ENCODE measurements around the gene THY1. TPM values are rescaled to one million over a fixed set of nuclear protein-coding genes. Genes with fewer than 3 reads are reported as not detected.

The THY1 gene
- total RNA-seq, 1 experiment from 2014 or later = 1.1 TPM

GRCh38 chr11:119433358-119433725, 10.4 kb upstream of the THY1 start:
- Histone ChIP-seq H3K4me2 (ENCODE audit: low read length) (peak overlapping the region; percentile 46), H3K36me3 (ENCODE audit: control insufficient read depth in 1 of 2, insufficient read depth in 2 of 2, low read length in 2 of 2) (no peaks in the 10 kb centered on the region), H3K4me3 (replicated peaks in 1 of 2; ENCODE audit: low read depth in 1 of 2, low read length in 2 of 2) (no peak overlapping the region), H4K20me1 (ENCODE audit: insufficient read depth) (no peaks in the 10 kb centered on the region), H3K27ac (ENCODE audit: low read depth, low read length) (no peak overlapping the region), H3K27me3 (ENCODE audit: insufficient read depth, low read length) (no peaks in the 10 kb centered on the region), H2AFZ (ENCODE audit: low read depth, low read length, poor library complexity, severe bottlenecking) (no peak overlapping the region), H3K4me1 (ENCODE audit: control insufficient read depth in 1 of 2, insufficient read depth in 2 of 2, low read length in 2 of 2) (peaks cover 14 to 20% of the 10 kb centered on the region in 2 experiments), H3K9ac (ENCODE audit: low read length) (no peak overlapping the region), H3K79me2 (ENCODE audit: insufficient read depth, low read length) (no peaks in the 10 kb centered on the region), H3K9me3 (ENCODE audit: control insufficient read depth in 1 of 2, insufficient read depth in 1 of 2, low read depth in 1 of 2, low read length in 2 of 2) (no peaks in the 10 kb centered on the region), H3K9me2 (ENCODE audit: insufficient read depth) (no peaks in the 10 kb centered on the region)
- BruUV-seq (replicated peaks) = no TSS peak
- TF ChIP-seq POLR2AphosphoS5 (IDR thresholded peaks at IDR 0.05; ENCODE audit: low read depth, low read length) = no peak
- no peak for TF ChIP-seq EGR1 (IDR thresholded peaks at IDR 0.05; ENCODE audit: low read depth)
- no peak for TF ChIP-seq ELF1 (IDR thresholded peaks at IDR 0.05; ENCODE audit: borderline replicate concordance, low read depth)
- no peak for TF ChIP-seq ZNF274 (IDR thresholded peaks at IDR 0.05; ENCODE audit: low read depth, low read length)
- TF ChIP-seq MAX (IDR thresholded peaks at IDR 0.05) = no peak
- TF ChIP-seq, protein P1, sequence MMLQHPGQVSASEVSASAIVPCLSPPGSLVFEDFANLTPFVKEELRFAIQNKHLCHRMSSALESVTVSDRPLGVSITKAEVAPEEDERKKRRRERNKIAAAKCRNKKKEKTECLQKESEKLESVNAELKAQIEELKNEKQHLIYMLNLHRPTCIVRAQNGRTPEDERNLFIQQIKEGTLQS (IDR thresholded peaks at IDR 0.05) = no peak
- TF ChIP-seq CEBPB (IDR thresholded peaks at IDR 0.05; ENCODE audit: low read depth) = no peak
- no peak for TF ChIP-seq SRF (IDR thresholded peaks at IDR 0.05; ENCODE audit: low read depth)
- TF ChIP-seq, protein P2, sequence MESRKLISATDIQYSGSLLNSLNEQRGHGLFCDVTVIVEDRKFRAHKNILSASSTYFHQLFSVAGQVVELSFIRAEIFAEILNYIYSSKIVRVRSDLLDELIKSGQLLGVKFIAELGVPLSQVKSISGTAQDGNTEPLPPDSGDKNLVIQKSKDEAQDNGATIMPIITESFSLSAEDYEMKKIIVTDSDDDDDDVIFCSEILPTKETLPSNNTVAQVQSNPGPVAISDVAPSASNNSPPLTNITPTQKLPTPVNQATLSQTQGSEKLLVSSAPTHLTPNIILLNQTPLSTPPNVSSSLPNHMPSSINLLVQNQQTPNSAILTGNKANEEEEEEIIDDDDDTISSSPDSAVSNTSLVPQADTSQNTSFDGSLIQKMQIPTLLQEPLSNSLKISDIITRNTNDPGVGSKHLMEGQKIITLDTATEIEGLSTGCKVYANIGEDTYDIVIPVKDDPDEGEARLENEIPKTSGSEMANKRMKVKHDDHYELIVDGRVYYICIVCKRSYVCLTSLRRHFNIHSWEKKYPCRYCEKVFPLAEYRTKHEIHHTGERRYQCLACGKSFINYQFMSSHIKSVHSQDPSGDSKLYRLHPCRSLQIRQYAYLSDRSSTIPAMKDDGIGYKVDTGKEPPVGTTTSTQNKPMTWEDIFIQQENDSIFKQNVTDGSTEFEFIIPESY (IDR thresholded peaks at IDR 0.05; ENCODE audit: extremely low read depth, insufficient replicate concordance, low read length) = no peak
- no peak for TF ChIP-seq CTCF (IDR thresholded peaks at IDR 0.05 in 2 of 3, conservative IDR thresholded peaks at IDR 0.05 in 1 of 3; ENCODE audit: borderline replicate concordance in 1 of 3, insufficient read depth in 1 of 3, low read depth in 2 of 3, low read length in 2 of 3)
- TF ChIP-seq EZH2phosphoT487 (IDR thresholded peaks at IDR 0.05; ENCODE audit: borderline replicate concordance) = no peak
- ChIA-PET CTCF (no interaction called here), POLR2A (no interaction called here), RAD21 (ENCODE audit: low non-redundant PET in 1 of 2, low total read pairs in 2 of 2, uncharacterized antibody in 2 of 2, unreplicated experiment in 2 of 2) (no interaction called here)
- peak; percentile 39; the same call in 1 of the 2 replicates for ATAC-seq
- intact Hi-C loops (cut with micrococcal nuclease) = no loop called here
- DNase-seq (ENCODE audit: low read depth, low spot score) = no peak
